Fibroblast of lung (primary cell): Measurements from ENCODE around the gene SCFD2.

ENCODE experiments used
- EZH2 ChIP-seq: IDR thresholded peaks from 2 replicates; pipeline ENCODE4 v1.5.1; 2012; ENCODE audit warnings: low read length, control low read depth, mild to moderate bottlenecking; ENCODE audit errors: missing control alignments
- TF ChIP-seq, protein P1 (sequence below), 2 donors: IDR thresholded peaks in 1 of 2; conservative IDR thresholded peaks in 1 of 2; 1 replicate in 1 of 2; 2 replicates in 1 of 2; pipeline ENCODE4 v1.5.1; 2011 to 2012; ENCODE audit warnings: low read length in 2 of 2, control low read depth in 1 of 2, inconsistent platforms in 1 of 2, low read depth in 1 of 2, mild to moderate bottlenecking in 1 of 2

DNA sequence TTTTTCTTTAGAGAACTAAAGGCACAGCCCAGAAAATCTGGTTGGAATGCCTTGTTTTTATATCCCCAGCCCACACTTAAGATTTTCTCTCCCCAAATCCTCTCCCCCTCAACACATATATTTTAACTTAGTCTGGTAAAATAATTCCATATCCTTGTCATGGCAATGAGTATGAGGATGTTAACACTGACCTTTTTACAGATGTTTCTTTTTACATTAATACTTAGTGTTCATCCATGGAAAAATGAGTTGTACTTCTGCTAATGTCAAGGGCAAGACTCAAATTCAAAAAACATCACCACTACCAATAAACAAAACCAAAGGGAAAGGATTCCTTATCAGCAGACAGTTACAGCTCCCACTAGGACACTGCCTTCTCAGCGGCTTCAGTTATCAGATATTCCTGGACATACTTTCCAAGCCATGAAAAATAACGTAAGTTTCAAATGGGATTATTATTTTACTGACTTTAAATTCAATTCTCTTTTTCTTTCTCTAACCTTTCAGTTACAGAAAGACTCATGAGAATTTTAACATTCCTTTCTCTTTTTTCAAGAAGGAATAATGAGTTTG lies 420.4 kb downstream of the SCFD2 start:
- TF ChIP-seq, protein P1, sequence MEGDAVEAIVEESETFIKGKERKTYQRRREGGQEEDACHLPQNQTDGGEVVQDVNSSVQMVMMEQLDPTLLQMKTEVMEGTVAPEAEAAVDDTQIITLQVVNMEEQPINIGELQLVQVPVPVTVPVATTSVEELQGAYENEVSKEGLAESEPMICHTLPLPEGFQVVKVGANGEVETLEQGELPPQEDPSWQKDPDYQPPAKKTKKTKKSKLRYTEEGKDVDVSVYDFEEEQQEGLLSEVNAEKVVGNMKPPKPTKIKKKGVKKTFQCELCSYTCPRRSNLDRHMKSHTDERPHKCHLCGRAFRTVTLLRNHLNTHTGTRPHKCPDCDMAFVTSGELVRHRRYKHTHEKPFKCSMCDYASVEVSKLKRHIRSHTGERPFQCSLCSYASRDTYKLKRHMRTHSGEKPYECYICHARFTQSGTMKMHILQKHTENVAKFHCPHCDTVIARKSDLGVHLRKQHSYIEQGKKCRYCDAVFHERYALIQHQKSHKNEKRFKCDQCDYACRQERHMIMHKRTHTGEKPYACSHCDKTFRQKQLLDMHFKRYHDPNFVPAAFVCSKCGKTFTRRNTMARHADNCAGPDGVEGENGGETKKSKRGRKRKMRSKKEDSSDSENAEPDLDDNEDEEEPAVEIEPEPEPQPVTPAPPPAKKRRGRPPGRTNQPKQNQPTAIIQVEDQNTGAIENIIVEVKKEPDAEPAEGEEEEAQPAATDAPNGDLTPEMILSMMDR (conservative IDR thresholded peaks at IDR 0.05 in 1 of 2, IDR thresholded peaks at IDR 0.05 in 1 of 2; ENCODE audit: low read depth in 1 of 2, low read length in 2 of 2): no peak
- TF ChIP-seq EZH2: no peak
